Liver (tissue), 3 donors: ENCODE measurements around the gene CDIPT.

Source experiments
- RAD21 ChIP-seq, 2 donors: IDR thresholded peaks; 2 replicates each; pipeline ENCODE4 v1.6.1; 2016; ENCODE audit warnings: antibody characterized with exemption in 2 of 2, mild to moderate bottlenecking in 2 of 2
- TAF1 ChIP-seq: conservative IDR thresholded peaks from 2 replicates; pipeline ENCODE4 v1.6.1; 2016; ENCODE audit warnings: antibody characterized with exemption, mild to moderate bottlenecking
- YY1 ChIP-seq: IDR thresholded peaks from 2 replicates; pipeline ENCODE4 v1.6.1; 2016; ENCODE audit warnings: antibody characterized with exemption, mild to moderate bottlenecking
- TF ChIP-seq, protein P1 (sequence below): fragments of 150-350 bp; IDR thresholded peaks from 2 replicates; pipeline ENCODE4 v1.5.1; 2017; ENCODE audit warnings: improper control_type of control experiment, low read depth, low read length; ENCODE audit not compliant: missing input control
- TF ChIP-seq, protein P2 (sequence below): IDR thresholded peaks from 2 replicates; pipeline ENCODE4 v1.6.1; 2016; ENCODE audit warnings: antibody characterized with exemption, mild to moderate bottlenecking
- TF ChIP-seq, protein P3 (sequence below): IDR thresholded peaks from 2 replicates; pipeline ENCODE4 v1.6.1; 2016; ENCODE audit warnings: antibody characterized with exemption
- TF ChIP-seq, protein P4 (sequence below): IDR thresholded peaks from 2 replicates; pipeline ENCODE4 v1.6.1; 2016; ENCODE audit warnings: antibody characterized with exemption
- donor health status: healthy.
- donor health status: healthy.

DNA sequence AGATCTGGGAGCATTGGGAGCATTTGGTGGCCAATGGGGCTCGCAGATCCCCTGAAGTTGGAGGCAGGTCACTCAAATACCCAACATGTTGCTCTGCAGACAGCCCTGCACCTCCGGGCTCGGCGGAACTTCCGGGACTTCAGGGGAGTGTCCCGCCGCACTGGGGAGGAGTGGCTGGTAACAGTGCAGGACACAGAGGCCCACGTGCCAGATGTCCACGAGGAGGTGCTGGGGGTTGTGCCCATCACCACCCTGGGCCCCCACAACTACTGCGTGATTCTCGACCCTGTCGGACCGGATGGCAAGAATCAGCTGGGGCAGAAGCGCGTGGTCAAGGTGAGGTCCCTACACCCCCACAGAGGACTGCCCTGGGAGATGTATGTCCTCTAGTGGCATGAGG is 26.4 kb downstream of the CDIPT start:
- TF ChIP-seq, protein P1, sequence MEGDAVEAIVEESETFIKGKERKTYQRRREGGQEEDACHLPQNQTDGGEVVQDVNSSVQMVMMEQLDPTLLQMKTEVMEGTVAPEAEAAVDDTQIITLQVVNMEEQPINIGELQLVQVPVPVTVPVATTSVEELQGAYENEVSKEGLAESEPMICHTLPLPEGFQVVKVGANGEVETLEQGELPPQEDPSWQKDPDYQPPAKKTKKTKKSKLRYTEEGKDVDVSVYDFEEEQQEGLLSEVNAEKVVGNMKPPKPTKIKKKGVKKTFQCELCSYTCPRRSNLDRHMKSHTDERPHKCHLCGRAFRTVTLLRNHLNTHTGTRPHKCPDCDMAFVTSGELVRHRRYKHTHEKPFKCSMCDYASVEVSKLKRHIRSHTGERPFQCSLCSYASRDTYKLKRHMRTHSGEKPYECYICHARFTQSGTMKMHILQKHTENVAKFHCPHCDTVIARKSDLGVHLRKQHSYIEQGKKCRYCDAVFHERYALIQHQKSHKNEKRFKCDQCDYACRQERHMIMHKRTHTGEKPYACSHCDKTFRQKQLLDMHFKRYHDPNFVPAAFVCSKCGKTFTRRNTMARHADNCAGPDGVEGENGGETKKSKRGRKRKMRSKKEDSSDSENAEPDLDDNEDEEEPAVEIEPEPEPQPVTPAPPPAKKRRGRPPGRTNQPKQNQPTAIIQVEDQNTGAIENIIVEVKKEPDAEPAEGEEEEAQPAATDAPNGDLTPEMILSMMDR = no peak
- TF ChIP-seq RAD21 (IDR thresholded peaks at IDR 0.05) (no peak), YY1 (no peak), TAF1 (no peak)
- TF ChIP-seq, protein P2, sequence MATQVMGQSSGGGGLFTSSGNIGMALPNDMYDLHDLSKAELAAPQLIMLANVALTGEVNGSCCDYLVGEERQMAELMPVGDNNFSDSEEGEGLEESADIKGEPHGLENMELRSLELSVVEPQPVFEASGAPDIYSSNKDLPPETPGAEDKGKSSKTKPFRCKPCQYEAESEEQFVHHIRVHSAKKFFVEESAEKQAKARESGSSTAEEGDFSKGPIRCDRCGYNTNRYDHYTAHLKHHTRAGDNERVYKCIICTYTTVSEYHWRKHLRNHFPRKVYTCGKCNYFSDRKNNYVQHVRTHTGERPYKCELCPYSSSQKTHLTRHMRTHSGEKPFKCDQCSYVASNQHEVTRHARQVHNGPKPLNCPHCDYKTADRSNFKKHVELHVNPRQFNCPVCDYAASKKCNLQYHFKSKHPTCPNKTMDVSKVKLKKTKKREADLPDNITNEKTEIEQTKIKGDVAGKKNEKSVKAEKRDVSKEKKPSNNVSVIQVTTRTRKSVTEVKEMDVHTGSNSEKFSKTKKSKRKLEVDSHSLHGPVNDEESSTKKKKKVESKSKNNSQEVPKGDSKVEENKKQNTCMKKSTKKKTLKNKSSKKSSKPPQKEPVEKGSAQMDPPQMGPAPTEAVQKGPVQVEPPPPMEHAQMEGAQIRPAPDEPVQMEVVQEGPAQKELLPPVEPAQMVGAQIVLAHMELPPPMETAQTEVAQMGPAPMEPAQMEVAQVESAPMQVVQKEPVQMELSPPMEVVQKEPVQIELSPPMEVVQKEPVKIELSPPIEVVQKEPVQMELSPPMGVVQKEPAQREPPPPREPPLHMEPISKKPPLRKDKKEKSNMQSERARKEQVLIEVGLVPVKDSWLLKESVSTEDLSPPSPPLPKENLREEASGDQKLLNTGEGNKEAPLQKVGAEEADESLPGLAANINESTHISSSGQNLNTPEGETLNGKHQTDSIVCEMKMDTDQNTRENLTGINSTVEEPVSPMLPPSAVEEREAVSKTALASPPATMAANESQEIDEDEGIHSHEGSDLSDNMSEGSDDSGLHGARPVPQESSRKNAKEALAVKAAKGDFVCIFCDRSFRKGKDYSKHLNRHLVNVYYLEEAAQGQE = no peak
- TF ChIP-seq, protein P3, sequence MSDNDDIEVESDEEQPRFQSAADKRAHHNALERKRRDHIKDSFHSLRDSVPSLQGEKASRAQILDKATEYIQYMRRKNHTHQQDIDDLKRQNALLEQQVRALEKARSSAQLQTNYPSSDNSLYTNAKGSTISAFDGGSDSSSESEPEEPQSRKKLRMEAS = no peak
- TF ChIP-seq, protein P4, sequence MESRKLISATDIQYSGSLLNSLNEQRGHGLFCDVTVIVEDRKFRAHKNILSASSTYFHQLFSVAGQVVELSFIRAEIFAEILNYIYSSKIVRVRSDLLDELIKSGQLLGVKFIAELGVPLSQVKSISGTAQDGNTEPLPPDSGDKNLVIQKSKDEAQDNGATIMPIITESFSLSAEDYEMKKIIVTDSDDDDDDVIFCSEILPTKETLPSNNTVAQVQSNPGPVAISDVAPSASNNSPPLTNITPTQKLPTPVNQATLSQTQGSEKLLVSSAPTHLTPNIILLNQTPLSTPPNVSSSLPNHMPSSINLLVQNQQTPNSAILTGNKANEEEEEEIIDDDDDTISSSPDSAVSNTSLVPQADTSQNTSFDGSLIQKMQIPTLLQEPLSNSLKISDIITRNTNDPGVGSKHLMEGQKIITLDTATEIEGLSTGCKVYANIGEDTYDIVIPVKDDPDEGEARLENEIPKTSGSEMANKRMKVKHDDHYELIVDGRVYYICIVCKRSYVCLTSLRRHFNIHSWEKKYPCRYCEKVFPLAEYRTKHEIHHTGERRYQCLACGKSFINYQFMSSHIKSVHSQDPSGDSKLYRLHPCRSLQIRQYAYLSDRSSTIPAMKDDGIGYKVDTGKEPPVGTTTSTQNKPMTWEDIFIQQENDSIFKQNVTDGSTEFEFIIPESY = no peak
